AG04449 (cell line): ENCODE data around the gene KPNB1.

Experiments
- CTCF ChIA-PET: fragments of 350-600 bp; formaldehyde crosslinking; extraction: SDS; loops from one replicate; lab custom pipeline; 2021; ENCODE audit warnings: antibody characterized with exemption; lab: Yijun Ruan, JAX
- POLR2A ChIA-PET: fragments of 400-600, 350-600 bp; formaldehyde crosslinking; extraction: SDS; loops from one replicate; lab custom pipeline; 2020; ENCODE audit warnings: antibody characterized with exemption, inconsistent platforms; lab: Yijun Ruan, JAX
- DNase-seq: peaks from one replicate; pipeline ENCODE4 v3.0.0-alpha.2; 2010; ENCODE audit warnings: low read depth, low spot score
- H3K4me3 ChIP-seq: 2 replicates; pipeline ENCODE4 v1.5.1; 2011; ENCODE audit warnings: low read depth, mild to moderate bottlenecking, control low read depth, low read length
- TF ChIP-seq, protein P1 (sequence below): IDR thresholded peaks from one replicate; pipeline ENCODE4 v1.5.1; 2011; ENCODE audit warnings: mild to moderate bottlenecking, moderate library complexity, low read length, control low read depth, inconsistent platforms; ENCODE audit not compliant: insufficient read depth; ENCODE audit errors: missing control alignments

Gene KPNB1

DNA sequence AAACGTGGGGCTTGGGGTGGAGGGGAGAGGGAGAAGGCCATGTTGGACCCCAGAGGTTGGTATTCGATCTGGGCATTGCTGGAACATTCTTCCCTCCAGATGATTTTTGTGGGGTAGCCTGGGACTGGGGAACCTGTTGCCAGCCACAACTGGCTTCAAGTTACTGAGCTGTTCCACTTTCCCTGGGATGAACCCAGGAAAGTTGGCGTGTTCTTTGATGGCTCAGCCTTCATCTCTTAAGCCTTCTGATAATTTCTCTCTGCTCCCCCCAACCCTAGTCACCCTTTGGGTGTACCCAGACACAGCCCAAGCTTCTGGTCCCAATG, 85.4 kb downstream of the KPNB1 start:
- CTCF ChIA-PET, result interaction anchor here (2.5 kb wide), 1 partner anchor 11 kb away, joined by 7 read pairs; no protein-coding TSS in a partner anchor
- H3K4me3 ChIP-seq, result no peak overlapping the region
- TF ChIP-seq, protein P1, sequence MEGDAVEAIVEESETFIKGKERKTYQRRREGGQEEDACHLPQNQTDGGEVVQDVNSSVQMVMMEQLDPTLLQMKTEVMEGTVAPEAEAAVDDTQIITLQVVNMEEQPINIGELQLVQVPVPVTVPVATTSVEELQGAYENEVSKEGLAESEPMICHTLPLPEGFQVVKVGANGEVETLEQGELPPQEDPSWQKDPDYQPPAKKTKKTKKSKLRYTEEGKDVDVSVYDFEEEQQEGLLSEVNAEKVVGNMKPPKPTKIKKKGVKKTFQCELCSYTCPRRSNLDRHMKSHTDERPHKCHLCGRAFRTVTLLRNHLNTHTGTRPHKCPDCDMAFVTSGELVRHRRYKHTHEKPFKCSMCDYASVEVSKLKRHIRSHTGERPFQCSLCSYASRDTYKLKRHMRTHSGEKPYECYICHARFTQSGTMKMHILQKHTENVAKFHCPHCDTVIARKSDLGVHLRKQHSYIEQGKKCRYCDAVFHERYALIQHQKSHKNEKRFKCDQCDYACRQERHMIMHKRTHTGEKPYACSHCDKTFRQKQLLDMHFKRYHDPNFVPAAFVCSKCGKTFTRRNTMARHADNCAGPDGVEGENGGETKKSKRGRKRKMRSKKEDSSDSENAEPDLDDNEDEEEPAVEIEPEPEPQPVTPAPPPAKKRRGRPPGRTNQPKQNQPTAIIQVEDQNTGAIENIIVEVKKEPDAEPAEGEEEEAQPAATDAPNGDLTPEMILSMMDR, result no peak
- POLR2A ChIA-PET, result no interaction called here
- DNase-seq, result no peak
